Mammary epithelial cell (primary cell): Measurements from ENCODE around the gene JMJD1C.

Experiments
- CTCF ChIP-seq, 2 donors: IDR thresholded peaks in 1 of 2; conservative IDR thresholded peaks in 1 of 2; 2 replicates each; pipeline ENCODE4 v1.5.1; 2011 to 2012; ENCODE audit warnings: inconsistent platforms in 2 of 2, low read length in 2 of 2, mild to moderate bottlenecking in 2 of 2, control low read depth in 1 of 2, low read depth in 1 of 2; ENCODE audit not compliant: insufficient read depth in 1 of 2; ENCODE audit errors: extremely low read depth in 1 of 2
- EZH2 ChIP-seq: IDR thresholded peaks from 2 replicates; pipeline ENCODE4 v1.6.1; 2012; ENCODE audit warnings: low read length, inconsistent platforms, borderline replicate concordance

GRCh38 chr10:63331586-63331985 lies 134.2 kb downstream of the JMJD1C start:
- TF ChIP-seq CTCF (conservative IDR thresholded peaks at IDR 0.05 in 1 of 2, IDR thresholded peaks at IDR 0.05 in 1 of 2; ENCODE audit: extremely low read depth in 1 of 2, insufficient read depth in 1 of 2, low read depth in 1 of 2, low read length in 2 of 2) (no peak), EZH2 (no peak)
